Measurements from ENCODE around the gene SLC35F3. TPM values are rescaled to one million over a fixed set of nuclear protein-coding genes. Genes with fewer than 3 reads are reported as not detected.
"Not testable (repeated sequence)": the region's sequence is repeated elsewhere in the genome, so short reads cannot be mapped to it uniquely, and the experiment has no call there.

Gene SLC35F3
- total and polyA plus RNA-seq, 7 donors = under 0.01 to 0.54 (median 0.28) TPM; not detected in 2

GRCh38 chr1:233879841-233880240 lies 24.6 kb upstream of the SLC35F3 start:
- Histone ChIP-seq H3K27me3 (no peaks in the 10 kb centered on the region), H3K36me3 (no peaks in the 10 kb centered on the region), H3K4me1 (no peaks in the 10 kb centered on the region), H3K9me3 (no peaks in the 10 kb centered on the region), H3K27ac (no peak overlapping the region), H3K4me3 (no peak overlapping the region)
- no peak for TF ChIP-seq POLR2A (IDR thresholded peaks at IDR 0.05)
- DNase-seq = no peak
- intact Hi-C loops (cut with DNase I) = no loop called here
- 78 to 81% methylated on average over 3 of the region's 3 CpGs for WGBS, 2 donors

DNA sequence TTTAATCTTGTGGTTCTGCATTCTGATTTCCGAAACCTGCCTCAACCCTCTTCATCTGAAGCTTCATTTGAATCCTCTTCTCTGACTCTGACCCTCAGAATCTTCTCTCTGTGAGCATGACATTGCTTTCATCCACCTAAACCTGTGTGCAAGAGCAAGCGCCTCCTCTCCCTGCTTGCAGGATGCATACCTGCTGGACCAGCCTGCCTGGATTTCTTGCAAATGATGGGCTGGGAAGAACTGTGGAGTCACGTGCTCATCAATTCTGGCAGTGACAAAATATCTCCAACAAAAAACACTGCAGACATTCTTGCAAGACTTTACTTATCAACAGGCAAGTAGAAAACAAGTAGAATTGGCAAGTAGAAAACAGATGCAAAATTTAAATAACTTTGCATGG lies 20.8 kb upstream of the SLC35F3 start:
- WGBS, 2 donors = 56 to 57% methylated on average over 3 of the region's 3 CpGs
- H3K36me3 ChIP-seq = no peaks in the 10 kb centered on the region
- no peaks in the 10 kb centered on the region for H3K27me3 ChIP-seq
- H3K27ac ChIP-seq = no peak overlapping the region
- TF ChIP-seq POLR2AphosphoS5 (IDR thresholded peaks at IDR 0.05) (no peak), POLR2A (IDR thresholded peaks at IDR 0.05) (no peak), EP300 (IDR thresholded peaks at IDR 0.05) (no peak)
- TF ChIP-seq, protein P1, sequence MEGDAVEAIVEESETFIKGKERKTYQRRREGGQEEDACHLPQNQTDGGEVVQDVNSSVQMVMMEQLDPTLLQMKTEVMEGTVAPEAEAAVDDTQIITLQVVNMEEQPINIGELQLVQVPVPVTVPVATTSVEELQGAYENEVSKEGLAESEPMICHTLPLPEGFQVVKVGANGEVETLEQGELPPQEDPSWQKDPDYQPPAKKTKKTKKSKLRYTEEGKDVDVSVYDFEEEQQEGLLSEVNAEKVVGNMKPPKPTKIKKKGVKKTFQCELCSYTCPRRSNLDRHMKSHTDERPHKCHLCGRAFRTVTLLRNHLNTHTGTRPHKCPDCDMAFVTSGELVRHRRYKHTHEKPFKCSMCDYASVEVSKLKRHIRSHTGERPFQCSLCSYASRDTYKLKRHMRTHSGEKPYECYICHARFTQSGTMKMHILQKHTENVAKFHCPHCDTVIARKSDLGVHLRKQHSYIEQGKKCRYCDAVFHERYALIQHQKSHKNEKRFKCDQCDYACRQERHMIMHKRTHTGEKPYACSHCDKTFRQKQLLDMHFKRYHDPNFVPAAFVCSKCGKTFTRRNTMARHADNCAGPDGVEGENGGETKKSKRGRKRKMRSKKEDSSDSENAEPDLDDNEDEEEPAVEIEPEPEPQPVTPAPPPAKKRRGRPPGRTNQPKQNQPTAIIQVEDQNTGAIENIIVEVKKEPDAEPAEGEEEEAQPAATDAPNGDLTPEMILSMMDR (IDR thresholded peaks at IDR 0.05) = no peak
- DNase-seq = no peak
- H3K9me3 ChIP-seq = no peaks in the 10 kb centered on the region
- H3K4me1 ChIP-seq = no peaks in the 10 kb centered on the region
- H3K4me3 ChIP-seq = no peak overlapping the region
- intact Hi-C loops (cut with DNase I) = no loop called here

DNA sequence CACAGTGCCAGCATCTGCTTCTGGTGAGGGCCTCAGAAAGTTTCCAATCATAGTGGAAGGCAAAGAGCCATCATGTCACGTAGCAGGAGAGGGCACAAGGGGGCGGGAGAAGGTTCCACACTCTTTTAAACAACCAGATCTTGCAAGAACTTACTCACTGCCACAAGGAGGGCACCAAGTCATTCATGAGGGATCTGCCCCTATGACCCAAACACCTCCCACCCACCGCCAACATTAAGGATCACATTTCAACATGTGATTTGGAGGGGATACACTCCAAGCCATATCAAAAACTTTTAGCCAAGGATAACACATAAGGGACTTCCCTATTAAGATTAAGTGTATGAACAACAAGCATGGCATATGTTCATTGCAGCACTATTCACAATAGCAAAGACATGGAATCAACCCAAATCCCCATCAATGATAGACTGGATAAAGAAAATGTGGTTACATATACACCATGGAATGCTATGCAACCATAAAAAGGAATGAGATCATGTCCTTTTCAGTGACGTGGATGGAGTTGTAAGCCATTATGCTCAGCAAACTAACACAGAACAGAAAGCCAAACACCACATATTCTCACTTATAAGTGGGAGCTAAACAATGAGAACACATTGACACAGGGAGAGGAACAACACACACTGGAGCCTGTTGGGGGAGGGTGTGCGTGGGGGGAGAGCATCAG lies 19.9 kb upstream of the SLC35F3 start:
- intact Hi-C loops (cut with DNase I) = no loop called here
- Histone ChIP-seq H3K9me3 (no peaks in the 10 kb centered on the region), H3K36me3 (no peaks in the 10 kb centered on the region), H3K27ac (no peak overlapping the region), H3K27me3 (no peaks in the 10 kb centered on the region), H3K4me1 (no peaks in the 10 kb centered on the region), H3K4me3 (no peak overlapping the region)
- WGBS, 2 donors = 59 to 77% methylated on average over 5 of the region's 5 CpGs
- no peak for TF ChIP-seq POLR2AphosphoS5 (IDR thresholded peaks at IDR 0.05)
- no peak for DNase-seq

DNA sequence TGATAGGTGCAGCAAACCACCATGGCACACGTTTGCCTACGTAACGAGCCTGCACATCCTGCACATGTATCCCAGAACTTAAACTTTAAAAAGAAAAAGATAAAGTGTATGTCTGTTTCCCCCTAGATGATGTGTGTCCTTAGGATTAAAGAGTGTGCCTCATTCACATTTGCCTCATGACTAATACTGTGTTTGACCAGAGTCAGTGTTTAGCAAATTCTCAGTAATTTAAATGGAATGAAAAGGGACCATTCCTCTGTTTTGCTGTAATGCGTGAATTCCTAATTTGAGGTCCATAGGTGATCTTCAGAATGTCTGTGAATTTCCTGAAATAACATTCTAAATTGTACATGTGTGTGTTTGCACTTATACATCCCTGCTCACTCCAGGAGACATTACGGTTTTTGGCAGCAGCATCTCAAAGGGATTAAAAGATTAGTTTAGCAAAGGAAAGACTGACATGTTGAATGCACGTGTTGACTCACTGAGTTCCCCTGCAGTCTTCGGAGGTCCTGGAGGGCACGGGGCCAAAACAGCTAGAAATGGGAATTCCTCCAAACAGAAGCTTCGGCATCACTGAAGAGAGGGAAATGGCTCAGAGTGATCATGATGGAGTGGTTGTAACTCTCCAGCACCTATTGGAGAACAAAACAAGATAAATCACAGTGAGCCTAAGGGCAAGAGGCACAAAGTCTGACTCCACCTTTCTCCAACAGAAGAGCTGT lies 19.1 kb upstream of the SLC35F3 start:
- Histone ChIP-seq H3K4me1 (no peaks in the 10 kb centered on the region), H3K27me3 (no peaks in the 10 kb centered on the region), H3K36me3 (no peaks in the 10 kb centered on the region), H3K27ac (no peak overlapping the region), H3K4me3 (no peak overlapping the region), H3K9me3 (peaks cover 0 to 4% (median under 1%) of the 10 kb centered on the region in 4 donors)
- intact Hi-C loops (cut with DNase I) = no loop called here
- TF ChIP-seq, protein P1 (IDR thresholded peaks at IDR 0.05) = no peak
- WGBS, 2 donors = 72 to 74% methylated on average over 9 of the region's 9 CpGs
- no peak for DNase-seq

- 83 to 84% methylated on average over 2 of the region's 2 CpGs for WGBS, 2 donors
- H3K4me1 ChIP-seq; H3K36me3 ChIP-seq; H3K9me3 ChIP-seq; H3K27me3 ChIP-seq; H3K27ac ChIP-seq; DNase-seq; H3K4me3 ChIP-seq; intact Hi-C loops (cut with DNase I): not testable (repeated sequence)
Measured at GRCh38 chr1:233891151-233891550, 13.3 kb upstream of the SLC35F3 start.

- no peaks in the 10 kb centered on the region for H3K36me3 ChIP-seq
- TF ChIP-seq POLR2A (IDR thresholded peaks at IDR 0.05) (no peak), EP300 (IDR thresholded peaks at IDR 0.05) (no peak), POLR2AphosphoS5 (IDR thresholded peaks at IDR 0.05) (no peak)
- TF ChIP-seq, protein P1 (IDR thresholded peaks at IDR 0.05) = no peak
- DNase-seq = no peak
- H3K27ac ChIP-seq = no peak overlapping the region
- H3K9me3 ChIP-seq = peaks cover 0 to 4% (median 0%) of the 10 kb centered on the region in 4 donors
- 52 to 65% methylated on average over 6 of the region's 6 CpGs for WGBS, 2 donors
- no peaks in the 10 kb centered on the region for H3K27me3 ChIP-seq
- no peak overlapping the region for H3K4me3 ChIP-seq
- intact Hi-C loops (cut with DNase I) = no loop called here
- H3K4me1 ChIP-seq = no peaks in the 10 kb centered on the region
Measured at GRCh38 chr1:233897325-233898162, 6.9 kb upstream of the SLC35F3 start.
